HCT116 (cell line): ENCODE results near the gene CFAP61. TPM values are rescaled to one million over a fixed set of nuclear protein-coding genes. Genes with fewer than 3 reads are reported as not detected.

Experiments
- ATAC-seq: fragments of 200-7000 bp; cut with Tn5 transposase; 2 replicates; pipeline ENCODE4 v1.9.1; 2020; ENCODE audit warnings: mild to moderate bottlenecking, moderate library complexity
- BruUV-seq: library from RNA; stranded (reverse); fragments of 400-500 nt; replicated peaks from 2 replicates; lab custom pipeline; 2021; lab: Mats Ljungman, UMichigan
- CTCF ChIA-PET: fragments of 300-600 bp; sonication (Branson Sonifier 250); formaldehyde crosslinking; loops from one replicate; lab custom pipeline; 2021; ENCODE audit warnings: antibody characterized with exemption; lab: Charles Lee
- POLR2A ChIA-PET: fragments of 300-600, 350-600 bp; sonication (Branson Sonifier 250); formaldehyde crosslinking; loops from one replicate; lab custom pipeline; 2021; ENCODE audit warnings: antibody characterized with exemption; lab: Charles Lee
- RAD21 ChIA-PET, 2 experiments: fragments of 300-600 bp; sonication (Branson Sonifier 250); formaldehyde crosslinking; loops; one replicate each; lab custom pipeline; 2023; ENCODE audit warnings: low total read pairs in 2 of 2; ENCODE audit not compliant: uncharacterized antibody in 2 of 2, unreplicated experiment in 2 of 2, low non-redundant PET in 1 of 2; lab: Charles Lee
- DNase-seq: peaks from one replicate; pipeline ENCODE4 v3.0.0-alpha.2; 2010; ENCODE audit warnings: low read depth, low spot score
- H2AFZ ChIP-seq: fragments of 200-600 bp; shearing (Covaris generic), sonication (generic); 2 replicates; pipeline ENCODE4 v1.6.1; 2017; ENCODE audit warnings: low read depth, mixed run types, mixed read lengths, antibody characterized with exemption, low read length; ENCODE audit not compliant: poor library complexity, severe bottlenecking
- H3K27ac ChIP-seq: 2 replicates; pipeline ENCODE4 v1.5.1; 2012; ENCODE audit warnings: low read depth, low read length
- H3K27me3 ChIP-seq: fragments of 200-600 bp; sonication (generic); 2 replicates; pipeline ENCODE4 v1.6.1; 2016; ENCODE audit warnings: mixed run types, low read length, mixed read lengths; ENCODE audit not compliant: insufficient read depth
- H3K36me3 ChIP-seq, 2 experiments: fragments of 200-500 bp in 1 of 2; fragments of 200-600 bp in 1 of 2; sonication (Bioruptor generic) in 1 of 2; sonication (generic) in 1 of 2; 2 replicates each; pipeline versions ENCODE4 v1.5.1 to v1.6.1; 2014 to 2016; ENCODE audit warnings: low read length in 2 of 2, inconsistent platforms in 1 of 2, mixed read lengths in 1 of 2, mixed run types in 1 of 2; ENCODE audit not compliant: insufficient read depth in 2 of 2, control insufficient read depth in 1 of 2
- H3K4me1 ChIP-seq, 2 experiments: fragments of 200-600 bp in 1 of 2; sonication (generic) in 1 of 2; 2 replicates each; pipeline versions ENCODE4 v1.5.1 to v1.6.1; 2012 to 2017; ENCODE audit warnings: low read length in 2 of 2, inconsistent platforms in 1 of 2, mild to moderate bottlenecking in 1 of 2, mixed read lengths in 1 of 2, mixed run types in 1 of 2, moderate library complexity in 1 of 2; ENCODE audit not compliant: insufficient read depth in 2 of 2, control insufficient read depth in 1 of 2
- H3K4me2 ChIP-seq: fragments of 200-600 bp; sonication (generic); 2 replicates; pipeline ENCODE4 v1.6.1; 2017; ENCODE audit warnings: mixed run types, low read length, mixed read lengths
- H3K4me3 ChIP-seq, 2 experiments: fragments of 200-600 bp in 1 of 2; sonication (generic) in 1 of 2; replicated peaks in 1 of 2; 2 replicates each; pipeline ENCODE4 v1.5.1; 2011 to 2016; ENCODE audit warnings: low read length in 2 of 2, control low read depth in 1 of 2, low read depth in 1 of 2, mild to moderate bottlenecking in 1 of 2, mixed read lengths in 1 of 2, mixed run types in 1 of 2
- H3K79me2 ChIP-seq: fragments of 200-600 bp; sonication (generic); 2 replicates; pipeline ENCODE4 v1.6.1; 2017; ENCODE audit warnings: mild to moderate bottlenecking, mixed run types, low read length, moderate library complexity, mixed read lengths; ENCODE audit not compliant: insufficient read depth
- H3K9ac ChIP-seq: fragments of 200-600 bp; sonication (generic); 2 replicates; pipeline ENCODE4 v1.6.1; 2016; ENCODE audit warnings: low read length, mixed read lengths
- H3K9me2 ChIP-seq: fragments of 200-600 bp; sonication (generic), shearing (Covaris generic); 2 replicates; pipeline ENCODE4 v1.6.1; 2017; ENCODE audit warnings: mixed run types, mild to moderate bottlenecking, moderate library complexity; ENCODE audit not compliant: insufficient read depth
- H3K9me3 ChIP-seq, 2 experiments: fragments of 200-500 bp in 1 of 2; fragments of 200-600 bp in 1 of 2; sonication (Bioruptor generic) in 1 of 2; sonication (generic) in 1 of 2; 2 replicates each; pipeline ENCODE4 v1.6.1; 2014 to 2017; ENCODE audit warnings: low read length in 2 of 2, mixed read lengths in 2 of 2, inconsistent platforms in 1 of 2, low read depth in 1 of 2, mild to moderate bottlenecking in 1 of 2, mixed run types in 1 of 2, moderate library complexity in 1 of 2; ENCODE audit not compliant: control insufficient read depth in 1 of 2, insufficient read depth in 1 of 2
- H4K20me1 ChIP-seq: fragments of 200-600 bp; sonication (generic), shearing (Covaris generic); 2 replicates; pipeline ENCODE4 v1.6.1; 2017; ENCODE audit warnings: mixed run types, mild to moderate bottlenecking, moderate library complexity; ENCODE audit not compliant: insufficient read depth
- CBX3 ChIP-seq: IDR thresholded peaks from 2 replicates; pipeline ENCODE4 v1.6.1; 2012; ENCODE audit warnings: low read depth
- CEBPB ChIP-seq: IDR thresholded peaks from 2 replicates; pipeline ENCODE4 v1.6.1; 2012; ENCODE audit warnings: low read depth
- EGR1 ChIP-seq: IDR thresholded peaks from 2 replicates; pipeline ENCODE4 v1.6.1; 2012; ENCODE audit warnings: low read depth
- ELF1 ChIP-seq: IDR thresholded peaks from 2 replicates; pipeline ENCODE4 v1.6.1; 2012; ENCODE audit warnings: low read depth, borderline replicate concordance
- EZH2 ChIP-seq: fragments of 200-600 bp; sonication (generic); IDR thresholded peaks from 2 replicates; pipeline ENCODE4 v1.6.1; 2017; ENCODE audit warnings: antibody characterized with exemption, mixed run types
- EZH2phosphoT487 ChIP-seq: fragments of 200-600 bp; IDR thresholded peaks from 2 replicates; pipeline ENCODE4 v1.6.1; 2018; ENCODE audit warnings: antibody characterized with exemption, borderline replicate concordance
- FOSL1 ChIP-seq: IDR thresholded peaks from 2 replicates; pipeline ENCODE4 v1.6.1; 2012; ENCODE audit warnings: low read depth
- JUND ChIP-seq: IDR thresholded peaks from 2 replicates; pipeline ENCODE4 v1.6.1; 2012
- POLR2A ChIP-seq: IDR thresholded peaks from 2 replicates; pipeline ENCODE4 v1.7.0; 2011; ENCODE audit warnings: borderline replicate concordance; ENCODE audit not compliant: insufficient read depth, insufficient read length; ENCODE audit errors: extremely low read depth
- POLR2AphosphoS5 ChIP-seq: IDR thresholded peaks from 2 replicates; pipeline ENCODE4 v1.6.1; 2011; ENCODE audit warnings: mild to moderate bottlenecking, low read depth, low read length, moderate library complexity
- RAD21 ChIP-seq: IDR thresholded peaks from 2 replicates; pipeline ENCODE4 v1.6.1; 2012; ENCODE audit warnings: low read depth, mild to moderate bottlenecking
- SP1 ChIP-seq: IDR thresholded peaks from 2 replicates; pipeline ENCODE4 v1.6.1; 2012; ENCODE audit warnings: low read depth
- TCF7L2 ChIP-seq: IDR thresholded peaks from 2 replicates; pipeline ENCODE4 v1.7.0; 2011; ENCODE audit warnings: borderline replicate concordance, inconsistent platforms; ENCODE audit not compliant: insufficient read depth, insufficient read length; ENCODE audit errors: extremely low read depth
- ZNF274 ChIP-seq: fragments of 200-500 bp; sonication (Bioruptor generic); IDR thresholded peaks from 2 replicates; pipeline ENCODE4 v1.6.1; 2014; ENCODE audit warnings: mild to moderate bottlenecking, low read depth, low read length, inconsistent platforms
- intact Hi-C: fragments of 100-400 bp; cut with micrococcal nuclease; formaldehyde crosslinking; loops from 2 replicates; pipeline ENCODE4 v1.10.0; 2022
- total RNA-seq: library from RNA; stranded (reverse); gene quantifications from one replicate; pipeline ENCODE4 v1.2.1, GENCODE V29; 2021; ENCODE audit not compliant: unreplicated experiment
- TF ChIP-seq, protein P1 (sequence below): IDR thresholded peaks from 2 replicates; pipeline ENCODE4 v1.6.1; 2012
- TF ChIP-seq, protein P2 (sequence below), 3 experiments: fragments of 200-600 bp in 1 of 3; sonication (generic) in 1 of 3; IDR thresholded peaks in 2 of 3; conservative IDR thresholded peaks in 1 of 3; 2 replicates each; pipeline ENCODE4 v1.5.1; 2012 to 2017; ENCODE audit warnings: low read depth in 2 of 3, low read length in 2 of 3, antibody characterized with exemption in 1 of 3, borderline replicate concordance in 1 of 3, control low read depth in 1 of 3, mild to moderate bottlenecking in 1 of 3, mixed read lengths in 1 of 3, mixed run types in 1 of 3, moderate library complexity in 1 of 3; ENCODE audit not compliant: insufficient read depth in 1 of 3
- TF ChIP-seq, protein P3 (sequence below): IDR thresholded peaks from 2 replicates; pipeline ENCODE4 v1.6.1; 2012

CFAP61 gene
- total RNA-seq, 1 experiment from 2014 or later, result 1.7 TPM

DNA sequence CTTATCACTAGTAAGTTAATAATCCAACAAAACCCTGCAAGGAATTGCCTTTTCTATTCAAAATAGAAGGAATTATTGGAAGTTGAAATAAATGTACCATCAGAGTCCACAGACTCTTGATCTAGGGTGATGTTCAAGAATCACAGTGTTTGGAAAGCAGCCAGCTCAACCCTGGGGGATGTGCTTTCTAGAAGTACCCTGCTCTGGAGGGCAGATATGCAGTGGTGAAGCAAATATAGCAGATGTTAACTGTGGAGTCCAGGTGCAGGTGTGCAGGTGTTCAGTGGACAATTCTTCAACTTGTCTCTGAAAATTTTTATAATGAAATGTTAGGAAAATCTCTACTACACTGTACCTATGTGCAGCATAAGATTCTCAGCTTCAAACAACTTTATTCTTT lies 306.5 kb downstream of the CFAP61 start:
- no TSS peak for BruUV-seq
- no peak overlapping the region for H3K9ac ChIP-seq
- CTCF ChIA-PET, result interaction anchor here (0.9 kb wide), 1 partner anchor 57 kb away, joined by 3 read pairs; no protein-coding TSS in a partner anchor
- ATAC-seq, result no peak
- no peaks in the 10 kb centered on the region for H3K4me1 ChIP-seq
- no peak for DNase-seq
- H2AFZ ChIP-seq, result no peak overlapping the region
- no peaks in the 10 kb centered on the region for H3K9me3 ChIP-seq
- H3K4me2 ChIP-seq, result no peak overlapping the region
- peaks cover 19% of the 10 kb centered on the region for H3K27me3 ChIP-seq
- TF ChIP-seq CBX3, result no peak
- TF ChIP-seq TCF7L2, result no peak
- TF ChIP-seq ZNF274, result no peak
- no peak for TF ChIP-seq EZH2phosphoT487
- no peak for TF ChIP-seq POLR2A
- no peak for TF ChIP-seq CEBPB
- TF ChIP-seq, protein P1, sequence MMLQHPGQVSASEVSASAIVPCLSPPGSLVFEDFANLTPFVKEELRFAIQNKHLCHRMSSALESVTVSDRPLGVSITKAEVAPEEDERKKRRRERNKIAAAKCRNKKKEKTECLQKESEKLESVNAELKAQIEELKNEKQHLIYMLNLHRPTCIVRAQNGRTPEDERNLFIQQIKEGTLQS, result no peak
- TF ChIP-seq, protein P2, sequence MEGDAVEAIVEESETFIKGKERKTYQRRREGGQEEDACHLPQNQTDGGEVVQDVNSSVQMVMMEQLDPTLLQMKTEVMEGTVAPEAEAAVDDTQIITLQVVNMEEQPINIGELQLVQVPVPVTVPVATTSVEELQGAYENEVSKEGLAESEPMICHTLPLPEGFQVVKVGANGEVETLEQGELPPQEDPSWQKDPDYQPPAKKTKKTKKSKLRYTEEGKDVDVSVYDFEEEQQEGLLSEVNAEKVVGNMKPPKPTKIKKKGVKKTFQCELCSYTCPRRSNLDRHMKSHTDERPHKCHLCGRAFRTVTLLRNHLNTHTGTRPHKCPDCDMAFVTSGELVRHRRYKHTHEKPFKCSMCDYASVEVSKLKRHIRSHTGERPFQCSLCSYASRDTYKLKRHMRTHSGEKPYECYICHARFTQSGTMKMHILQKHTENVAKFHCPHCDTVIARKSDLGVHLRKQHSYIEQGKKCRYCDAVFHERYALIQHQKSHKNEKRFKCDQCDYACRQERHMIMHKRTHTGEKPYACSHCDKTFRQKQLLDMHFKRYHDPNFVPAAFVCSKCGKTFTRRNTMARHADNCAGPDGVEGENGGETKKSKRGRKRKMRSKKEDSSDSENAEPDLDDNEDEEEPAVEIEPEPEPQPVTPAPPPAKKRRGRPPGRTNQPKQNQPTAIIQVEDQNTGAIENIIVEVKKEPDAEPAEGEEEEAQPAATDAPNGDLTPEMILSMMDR (IDR thresholded peaks at IDR 0.05 in 2 of 3, conservative IDR thresholded peaks at IDR 0.05 in 1 of 3; ENCODE audit: borderline replicate concordance in 1 of 3, insufficient read depth in 1 of 3, low read depth in 2 of 3, low read length in 2 of 3), result no peak
- TF ChIP-seq JUND, result no peak
- no peak for TF ChIP-seq FOSL1
- TF ChIP-seq, protein P3, sequence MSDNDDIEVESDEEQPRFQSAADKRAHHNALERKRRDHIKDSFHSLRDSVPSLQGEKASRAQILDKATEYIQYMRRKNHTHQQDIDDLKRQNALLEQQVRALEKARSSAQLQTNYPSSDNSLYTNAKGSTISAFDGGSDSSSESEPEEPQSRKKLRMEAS, result no peak
- no peak for TF ChIP-seq POLR2AphosphoS5
- TF ChIP-seq RAD21, result no peak
- TF ChIP-seq EGR1, result no peak
- no peak for TF ChIP-seq SP1
- no peak for TF ChIP-seq EZH2
- no peak for TF ChIP-seq ELF1
- TF ChIP-seq, all 23 proteins: peak for 0
- Histone ChIP-seq H3K36me3 (no peaks in the 10 kb centered on the region), H3K27ac (no peak overlapping the region), H3K9me2 (no peaks in the 10 kb centered on the region), H3K4me3 (no peak overlapping the region), H3K79me2 (no peaks in the 10 kb centered on the region), H4K20me1 (no peaks in the 10 kb centered on the region)
- intact Hi-C loops, result no loop called here
- ChIA-PET RAD21 (no interaction called here), POLR2A (no interaction called here)
